Measurements from ENCODE around the gene SEC61A1. TPM values are rescaled to one million over a fixed set of nuclear protein-coding genes. Genes with fewer than 3 reads are reported as not detected.

SEC61A1 gene
- total RNA-seq, 2 donors from 2014 or later: 74.5 to 109 TPM

DNA sequence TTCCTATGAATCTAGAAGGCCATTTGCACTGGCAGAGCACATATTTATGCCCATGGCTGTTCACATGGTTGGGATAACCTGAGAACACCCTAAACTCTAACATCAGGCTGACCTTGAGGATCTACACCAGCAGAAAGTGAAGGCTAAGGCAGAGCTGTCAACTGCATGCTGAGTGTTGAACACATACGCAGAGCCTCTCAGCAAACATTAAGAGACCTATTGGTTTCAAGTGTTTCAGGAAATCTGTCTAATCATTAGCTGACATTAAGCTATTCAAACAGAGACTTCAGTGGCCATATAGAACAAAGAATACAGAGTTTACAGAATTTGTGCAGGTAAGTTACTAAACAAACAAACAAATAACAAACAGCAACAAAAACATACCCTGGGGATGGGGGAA, 16.1 kb upstream of the SEC61A1 start:
- no peaks in the 10 kb centered on the region for H3K9me3 ChIP-seq
- TF ChIP-seq, protein P1, sequence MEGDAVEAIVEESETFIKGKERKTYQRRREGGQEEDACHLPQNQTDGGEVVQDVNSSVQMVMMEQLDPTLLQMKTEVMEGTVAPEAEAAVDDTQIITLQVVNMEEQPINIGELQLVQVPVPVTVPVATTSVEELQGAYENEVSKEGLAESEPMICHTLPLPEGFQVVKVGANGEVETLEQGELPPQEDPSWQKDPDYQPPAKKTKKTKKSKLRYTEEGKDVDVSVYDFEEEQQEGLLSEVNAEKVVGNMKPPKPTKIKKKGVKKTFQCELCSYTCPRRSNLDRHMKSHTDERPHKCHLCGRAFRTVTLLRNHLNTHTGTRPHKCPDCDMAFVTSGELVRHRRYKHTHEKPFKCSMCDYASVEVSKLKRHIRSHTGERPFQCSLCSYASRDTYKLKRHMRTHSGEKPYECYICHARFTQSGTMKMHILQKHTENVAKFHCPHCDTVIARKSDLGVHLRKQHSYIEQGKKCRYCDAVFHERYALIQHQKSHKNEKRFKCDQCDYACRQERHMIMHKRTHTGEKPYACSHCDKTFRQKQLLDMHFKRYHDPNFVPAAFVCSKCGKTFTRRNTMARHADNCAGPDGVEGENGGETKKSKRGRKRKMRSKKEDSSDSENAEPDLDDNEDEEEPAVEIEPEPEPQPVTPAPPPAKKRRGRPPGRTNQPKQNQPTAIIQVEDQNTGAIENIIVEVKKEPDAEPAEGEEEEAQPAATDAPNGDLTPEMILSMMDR (IDR thresholded peaks at IDR 0.05): no peak
- DNase-seq (ENCODE audit: low spot score): no peak
- no peaks in the 10 kb centered on the region for H3K4me1 ChIP-seq
- no peak overlapping the region for H3K27ac ChIP-seq
- no peak overlapping the region for H3K4me3 ChIP-seq
- no peaks in the 10 kb centered on the region for H3K36me3 ChIP-seq
- H3K27me3 ChIP-seq: no peaks in the 10 kb centered on the region

DNA sequence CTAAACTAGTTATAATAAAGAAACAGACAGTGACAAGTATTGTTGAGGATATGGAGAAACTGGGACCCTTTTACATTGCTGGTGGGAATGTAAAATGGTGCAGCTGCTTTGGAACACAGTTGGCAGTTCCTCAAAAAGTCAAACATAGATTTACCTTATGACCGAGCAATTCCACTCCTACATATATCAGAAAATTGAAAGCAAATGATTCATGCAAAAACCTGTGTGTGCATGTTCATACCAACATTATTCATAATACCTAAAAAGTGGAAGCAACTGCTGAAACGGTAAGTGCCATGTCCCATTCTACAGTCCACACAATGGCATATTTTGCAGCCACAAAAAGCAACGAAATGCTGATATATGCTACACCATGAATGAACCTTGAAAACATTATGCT, 12.2 kb upstream of the SEC61A1 start:
- H3K4me1 ChIP-seq: no peaks in the 10 kb centered on the region
- no peak for DNase-seq (ENCODE audit: low spot score)
- no peak overlapping the region for H3K27ac ChIP-seq
- H3K4me3 ChIP-seq: no peak overlapping the region
- no peaks in the 10 kb centered on the region for H3K9me3 ChIP-seq
- no peaks in the 10 kb centered on the region for H3K36me3 ChIP-seq
- TF ChIP-seq, protein P1 (IDR thresholded peaks at IDR 0.05): no peak
- H3K27me3 ChIP-seq: no peaks in the 10 kb centered on the region

DNA sequence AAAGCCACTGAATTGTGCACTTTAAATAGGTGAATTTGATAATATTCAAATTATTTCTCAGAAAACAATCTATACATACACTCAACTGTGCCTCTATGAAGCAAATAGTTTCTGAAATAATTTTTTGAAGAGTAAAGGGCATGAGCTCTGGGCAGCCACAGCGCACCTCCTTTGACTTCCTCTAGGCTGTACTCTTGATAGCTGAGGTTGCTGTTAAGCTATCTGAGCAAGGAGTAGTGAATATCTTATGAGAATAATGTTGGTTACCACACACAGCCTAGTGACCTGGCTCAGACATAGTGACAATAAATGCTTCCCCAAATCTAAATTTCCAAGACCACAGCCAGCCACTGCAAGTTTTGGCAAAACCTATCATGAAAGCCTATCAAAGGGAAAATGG, 11.6 kb upstream of the SEC61A1 start:
- Histone ChIP-seq H3K27ac (no peak overlapping the region), H3K27me3 (no peaks in the 10 kb centered on the region), H3K4me3 (no peak overlapping the region), H3K4me1 (no peaks in the 10 kb centered on the region), H3K36me3 (no peaks in the 10 kb centered on the region), H3K9me3 (no peaks in the 10 kb centered on the region)
- TF ChIP-seq, protein P1 (IDR thresholded peaks at IDR 0.05): no peak
- no peak for DNase-seq (ENCODE audit: low spot score)

DNA sequence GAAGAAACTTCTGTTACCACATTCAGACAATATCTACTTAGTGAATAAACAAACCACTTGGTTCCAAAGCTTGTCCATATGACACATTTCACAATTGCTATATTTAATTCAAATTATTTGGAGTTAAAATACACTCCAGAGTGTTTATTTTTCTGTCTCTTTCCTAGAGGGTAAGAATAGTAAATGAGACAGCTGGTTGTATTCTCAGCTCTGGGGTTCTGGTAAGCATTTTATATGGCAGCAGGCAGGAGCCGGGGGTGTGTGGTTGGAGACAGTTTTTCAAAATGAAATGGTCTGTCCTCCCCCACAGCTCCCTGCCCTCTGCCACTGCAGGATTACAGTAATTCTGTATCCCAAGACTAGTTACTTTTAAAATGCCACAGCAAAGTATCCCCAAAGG, 10.9 kb upstream of the SEC61A1 start:
- DNase-seq (ENCODE audit: low spot score): no peak
- no peak overlapping the region for H3K27ac ChIP-seq
- no peaks in the 10 kb centered on the region for H3K4me1 ChIP-seq

DNA sequence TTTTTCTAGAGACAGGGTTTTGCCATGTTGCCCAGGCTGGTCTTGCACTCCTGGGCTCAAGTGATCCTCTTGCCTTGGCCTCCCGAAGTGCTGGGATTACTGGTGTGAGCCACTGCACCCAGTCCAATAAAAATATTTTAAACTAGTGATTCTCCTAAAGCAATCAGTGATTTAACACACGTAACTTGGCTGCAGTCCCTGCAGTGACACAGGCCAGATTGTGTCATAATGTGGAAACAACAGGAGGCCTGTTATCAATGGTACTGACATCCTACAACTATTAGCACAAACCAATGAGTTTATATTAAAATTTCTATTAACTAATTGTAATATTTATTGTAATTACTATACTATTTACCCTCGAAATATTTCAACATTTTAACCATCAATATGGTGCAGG, 1.6 kb upstream of the SEC61A1 start:
- Histone ChIP-seq H3K27me3 (no peaks in the 10 kb centered on the region), H3K4me3 (no peak overlapping the region), H3K36me3 (peaks cover 7% of the 10 kb centered on the region), H3K9me3 (no peaks in the 10 kb centered on the region), H3K4me1 (peaks cover 0 to 35% of the 10 kb centered on the region in 2 donors), H3K27ac (no peak overlapping the region)
- DNase-seq (ENCODE audit: low spot score): no peak
- TF ChIP-seq, protein P1 (IDR thresholded peaks at IDR 0.05): no peak

More for the DNA sequence above, 10.9 kb upstream of the SEC61A1 start:
- TF ChIP-seq, protein P1 (IDR thresholded peaks at IDR 0.05): no peak
- Histone ChIP-seq H3K27me3 (no peaks in the 10 kb centered on the region), H3K9me3 (no peaks in the 10 kb centered on the region), H3K36me3 (no peaks in the 10 kb centered on the region), H3K4me3 (no peak overlapping the region)

DNA sequence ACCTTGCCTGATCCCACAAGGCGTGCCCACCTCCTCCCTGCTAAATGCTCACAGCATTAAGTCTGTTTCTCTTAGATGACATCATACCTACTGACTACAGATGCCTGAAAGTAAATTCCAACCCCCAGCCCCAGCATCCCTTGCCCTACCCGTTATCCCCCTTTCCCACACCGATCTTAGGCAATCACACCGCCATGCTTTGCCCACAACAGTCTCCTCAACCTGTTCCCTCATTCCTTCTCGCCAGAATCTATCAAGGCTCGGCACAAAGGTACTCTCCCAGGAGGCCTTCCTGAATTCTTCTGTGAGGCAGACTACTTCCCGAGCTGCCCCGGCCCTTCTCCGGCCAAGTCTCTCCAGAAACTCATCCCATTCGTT, 789 bp upstream of the SEC61A1 start:
- TF ChIP-seq, protein P1 (IDR thresholded peaks at IDR 0.05): no peak
- H3K27ac ChIP-seq: peak overlapping the region; percentile 82 to 83
- no peak for DNase-seq (ENCODE audit: low spot score)

More for the DNA sequence above, 789 bp upstream of the SEC61A1 start:
- Histone ChIP-seq H3K27me3 (no peaks in the 10 kb centered on the region), H3K9me3 (no peaks in the 10 kb centered on the region), H3K4me1 (peaks cover 0 to 35% of the 10 kb centered on the region in 2 donors), H3K36me3 (peaks cover 15% of the 10 kb centered on the region), H3K4me3 (peak overlapping the region; percentile 95 to 98)
